HepG2 (cell line): Measurements from ENCODE around the gene OPRL1. TPM values are rescaled to one million over a fixed set of nuclear protein-coding genes. Genes with fewer than 3 reads are reported as not detected.
A peak's percentile ranks its signal among the peaks of the same experiment; 100 is the strongest.

Source experiments
- AGO1 ChIP-seq: fragments of 200-400 bp; formaldehyde crosslinking; IDR thresholded peaks from 2 replicates; pipeline ENCODE4 v1.6.1; 2017; ENCODE audit warnings: mild to moderate bottlenecking, low read depth, low read length, moderate library complexity; ENCODE audit not compliant: poor library complexity, severe bottlenecking
- CHCHD3 ChIP-seq: sonication (generic); formaldehyde crosslinking; IDR thresholded peaks from 2 replicates; pipeline ENCODE4 v1.8.0; 2022; ENCODE audit warnings: mild to moderate bottlenecking, missing genetic modification reagents, moderate library complexity
- HNRNPK ChIP-seq: fragments of 200-400 bp; formaldehyde crosslinking; IDR thresholded peaks from 2 replicates; pipeline ENCODE4 v1.6.1; 2018; ENCODE audit warnings: low read length, low read depth, moderate library complexity, mild to moderate bottlenecking; ENCODE audit not compliant: poor library complexity, severe bottlenecking
- IKZF1 ChIP-seq: fragments of 450-650 bp; IDR thresholded peaks from 2 replicates; pipeline ENCODE4 v1.7.1; 2016
- KDM6A ChIP-seq: IDR thresholded peaks from 2 replicates; pipeline ENCODE4 v1.6.1; 2016; ENCODE audit warnings: low read depth
- MEIS1 ChIP-seq: sonication (generic); formaldehyde crosslinking; IDR thresholded peaks from 2 replicates; pipeline ENCODE4 v1.9.0; 2021; ENCODE audit warnings: mild to moderate bottlenecking, missing genetic modification reagents, moderate library complexity, borderline replicate concordance
- MTA1 ChIP-seq: sonication (generic); formaldehyde crosslinking; IDR thresholded peaks from 2 replicates; pipeline ENCODE4 v1.4.0; 2020; ENCODE audit warnings: missing genetic modification reagents, mild to moderate bottlenecking, borderline replicate concordance
- NR0B2 ChIP-seq: sonication (generic); formaldehyde crosslinking; IDR thresholded peaks from 2 replicates; pipeline ENCODE4 v1.4.0; 2020; ENCODE audit warnings: mild to moderate bottlenecking, missing genetic modification reagents
- SMC3 ChIP-seq: IDR thresholded peaks from 2 replicates; pipeline ENCODE4 v1.6.1; 2011; ENCODE audit warnings: low read length, improper control_type of control experiment
- ZMYM4 ChIP-seq: sonication (generic); formaldehyde crosslinking; IDR thresholded peaks from 2 replicates; pipeline ENCODE4 v1.8.1; 2023; ENCODE audit warnings: mild to moderate bottlenecking, missing genetic modification reagents
- ZNF34 ChIP-seq: sonication (generic); formaldehyde crosslinking; IDR thresholded peaks from 2 replicates; pipeline ENCODE4 v1.4.0; 2020; ENCODE audit warnings: mild to moderate bottlenecking, missing genetic modification reagents, borderline replicate concordance
- ZNF510 ChIP-seq: sonication (generic); formaldehyde crosslinking; IDR thresholded peaks from 2 replicates; pipeline ENCODE4 v1.4.0; 2020; ENCODE audit warnings: low read depth, mild to moderate bottlenecking, missing genetic modification reagents
- ZSCAN20 ChIP-seq: sonication (generic); formaldehyde crosslinking; IDR thresholded peaks from 2 replicates; pipeline ENCODE4 v1.4.0; 2020; ENCODE audit warnings: missing genetic modification reagents, mild to moderate bottlenecking, borderline replicate concordance
- polyA plus RNA-seq, 8 experiments: library from polyadenylated mRNA; depleted of rRNA in 3 of 8; stranded (reverse) in 7 of 8; unstranded in 1 of 8; fragments of >200 nt; fragmentation: Illumina TruSeq in 4 of 8; extraction: Trizol in 4 of 8; gene quantifications; 2 replicates each; pipeline versions ENCODE4 v1.2.1 to v1.2.3, GENCODE V29; 2011 to 2016; ENCODE audit warnings: low read depth in 4 of 8, missing spikeins in 1 of 8, mixed read lengths in 1 of 8; ENCODE audit not compliant: insufficient read depth in 1 of 8
- total RNA-seq, 5 experiments: library from RNA; depleted of rRNA; stranded (reverse); fragments of >200 nt; fragmentation: Illumina TruSeq; extraction: Trizol; gene quantifications; 2 replicates each; pipeline ENCODE4 v1.2.3, GENCODE V29; 2016; ENCODE audit warnings: low read depth in 1 of 5
- TF ChIP-seq, protein P1 (sequence below): sonication (generic); formaldehyde crosslinking; IDR thresholded peaks from 2 replicates; pipeline ENCODE4 v1.4.0; 2020; ENCODE audit warnings: missing genetic modification reagents
- TF ChIP-seq, protein P2 (sequence below): sonication (generic); formaldehyde crosslinking; IDR thresholded peaks from 2 replicates; pipeline ENCODE4 v1.5.1; 2020; ENCODE audit warnings: missing genetic modification reagents, mild to moderate bottlenecking, borderline replicate concordance
- TF ChIP-seq, protein P3 (sequence below): sonication (generic); formaldehyde crosslinking; IDR thresholded peaks from 2 replicates; pipeline ENCODE4 v1.4.0; 2020; ENCODE audit warnings: missing genetic modification reagents, mild to moderate bottlenecking, borderline replicate concordance
- TF ChIP-seq, protein P4 (sequence below): sonication (generic); formaldehyde crosslinking; IDR thresholded peaks from 2 replicates; pipeline ENCODE4 v1.5.0; 2020; ENCODE audit warnings: missing genetic modification reagents

OPRL1 gene
- total and polyA plus RNA-seq, 2 of the 13 experiments (the other 11 are each of a cell fraction or from before 2014, with no cell fraction given), result 0.35 to 0.71 TPM

DNA sequence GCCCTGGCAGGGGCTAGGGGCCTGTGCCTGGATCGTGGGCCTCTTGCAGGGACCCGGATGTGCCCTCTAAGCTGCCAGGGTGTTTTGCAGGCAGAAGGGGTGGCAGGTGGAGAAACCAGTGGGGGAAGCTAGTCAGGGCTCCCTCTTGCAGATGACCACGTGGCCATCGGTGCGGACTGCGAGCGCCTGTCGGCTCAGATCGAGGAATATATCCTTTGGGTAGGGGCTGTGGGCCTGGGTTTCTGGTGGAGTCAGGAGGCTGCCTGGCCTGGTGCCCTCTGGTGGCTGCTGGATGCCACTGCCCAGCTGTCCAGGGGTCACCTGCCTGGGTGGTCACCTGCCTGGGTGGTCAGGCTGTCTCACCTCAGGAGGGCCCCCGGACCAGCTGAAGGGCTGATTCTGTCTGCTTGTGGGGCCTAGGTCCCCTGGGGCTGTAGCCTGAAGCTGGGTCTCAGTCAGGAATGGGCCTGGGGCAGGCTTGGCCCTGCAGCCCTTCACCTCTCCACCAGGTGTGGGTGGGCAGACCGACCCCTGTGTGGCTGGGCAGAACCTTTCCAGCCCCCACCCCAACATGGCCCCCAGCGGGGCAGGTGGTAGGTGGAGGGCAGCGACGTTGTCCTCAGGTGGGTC lies 10.2 kb upstream of the OPRL1 start (continued):
- no peak for TF ChIP-seq ZSCAN20 (CRISPR knock-in tag)
- no peak for TF ChIP-seq CHCHD3
- no peak for TF ChIP-seq IKZF1
- TF ChIP-seq, protein P1, sequence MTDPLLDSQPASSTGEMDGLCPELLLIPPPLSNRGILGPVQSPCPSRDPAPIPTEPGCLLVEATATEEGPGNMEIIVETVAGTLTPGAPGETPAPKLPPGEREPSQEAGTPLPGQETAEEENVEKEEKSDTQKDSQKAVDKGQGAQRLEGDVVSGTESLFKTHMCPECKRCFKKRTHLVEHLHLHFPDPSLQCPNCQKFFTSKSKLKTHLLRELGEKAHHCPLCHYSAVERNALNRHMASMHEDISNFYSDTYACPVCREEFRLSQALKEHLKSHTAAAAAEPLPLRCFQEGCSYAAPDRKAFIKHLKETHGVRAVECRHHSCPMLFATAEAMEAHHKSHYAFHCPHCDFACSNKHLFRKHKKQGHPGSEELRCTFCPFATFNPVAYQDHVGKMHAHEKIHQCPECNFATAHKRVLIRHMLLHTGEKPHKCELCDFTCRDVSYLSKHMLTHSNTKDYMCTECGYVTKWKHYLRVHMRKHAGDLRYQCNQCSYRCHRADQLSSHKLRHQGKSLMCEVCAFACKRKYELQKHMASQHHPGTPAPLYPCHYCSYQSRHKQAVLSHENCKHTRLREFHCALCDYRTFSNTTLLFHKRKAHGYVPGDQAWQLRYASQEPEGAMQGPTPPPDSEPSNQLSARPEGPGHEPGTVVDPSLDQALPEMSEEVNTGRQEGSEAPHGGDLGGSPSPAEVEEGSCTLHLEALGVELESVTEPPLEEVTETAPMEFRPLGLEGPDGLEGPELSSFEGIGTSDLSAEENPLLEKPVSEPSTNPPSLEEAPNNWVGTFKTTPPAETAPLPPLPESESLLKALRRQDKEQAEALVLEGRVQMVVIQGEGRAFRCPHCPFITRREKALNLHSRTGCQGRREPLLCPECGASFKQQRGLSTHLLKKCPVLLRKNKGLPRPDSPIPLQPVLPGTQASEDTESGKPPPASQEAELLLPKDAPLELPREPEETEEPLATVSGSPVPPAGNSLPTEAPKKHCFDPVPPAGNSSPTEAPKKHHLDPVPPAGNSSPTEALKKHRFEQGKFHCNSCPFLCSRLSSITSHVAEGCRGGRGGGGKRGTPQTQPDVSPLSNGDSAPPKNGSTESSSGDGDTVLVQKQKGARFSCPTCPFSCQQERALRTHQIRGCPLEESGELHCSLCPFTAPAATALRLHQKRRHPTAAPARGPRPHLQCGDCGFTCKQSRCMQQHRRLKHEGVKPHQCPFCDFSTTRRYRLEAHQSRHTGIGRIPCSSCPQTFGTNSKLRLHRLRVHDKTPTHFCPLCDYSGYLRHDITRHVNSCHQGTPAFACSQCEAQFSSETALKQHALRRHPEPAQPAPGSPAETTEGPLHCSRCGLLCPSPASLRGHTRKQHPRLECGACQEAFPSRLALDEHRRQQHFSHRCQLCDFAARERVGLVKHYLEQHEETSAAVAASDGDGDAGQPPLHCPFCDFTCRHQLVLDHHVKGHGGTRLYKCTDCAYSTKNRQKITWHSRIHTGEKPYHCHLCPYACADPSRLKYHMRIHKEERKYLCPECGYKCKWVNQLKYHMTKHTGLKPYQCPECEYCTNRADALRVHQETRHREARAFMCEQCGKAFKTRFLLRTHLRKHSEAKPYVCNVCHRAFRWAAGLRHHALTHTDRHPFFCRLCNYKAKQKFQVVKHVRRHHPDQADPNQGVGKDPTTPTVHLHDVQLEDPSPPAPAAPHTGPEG (CRISPR knock-in tag), result no peak
- TF ChIP-seq SMC3, result peak; percentile 45; the same call in 1 of the 2 replicates
- TF ChIP-seq ZNF510 (CRISPR knock-in tag), result no peak
- no peak for TF ChIP-seq HNRNPK
- TF ChIP-seq MEIS1 (CRISPR knock-in tag), result peak; percentile 45; the same call in 1 of the 2 replicates
- TF ChIP-seq, protein P2, sequence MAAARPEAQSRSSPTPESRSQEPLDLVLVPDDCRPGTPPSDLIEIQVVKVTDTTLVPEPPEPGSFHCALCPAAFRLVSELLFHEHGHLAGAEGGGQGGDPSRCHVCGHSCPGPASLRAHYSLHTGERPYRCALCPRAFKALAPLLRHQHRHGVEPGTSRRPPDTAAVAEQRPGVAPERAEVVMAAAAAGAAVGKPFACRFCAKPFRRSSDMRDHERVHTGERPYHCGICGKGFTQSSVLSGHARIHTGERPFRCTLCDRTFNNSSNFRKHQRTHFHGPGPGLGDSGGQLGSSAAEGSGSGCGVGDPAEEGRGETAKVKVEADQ, result no peak
- TF ChIP-seq KDM6A (CRISPR knock-in tag), result no peak
- no peak for TF ChIP-seq ZMYM4
- TF ChIP-seq, protein P3, sequence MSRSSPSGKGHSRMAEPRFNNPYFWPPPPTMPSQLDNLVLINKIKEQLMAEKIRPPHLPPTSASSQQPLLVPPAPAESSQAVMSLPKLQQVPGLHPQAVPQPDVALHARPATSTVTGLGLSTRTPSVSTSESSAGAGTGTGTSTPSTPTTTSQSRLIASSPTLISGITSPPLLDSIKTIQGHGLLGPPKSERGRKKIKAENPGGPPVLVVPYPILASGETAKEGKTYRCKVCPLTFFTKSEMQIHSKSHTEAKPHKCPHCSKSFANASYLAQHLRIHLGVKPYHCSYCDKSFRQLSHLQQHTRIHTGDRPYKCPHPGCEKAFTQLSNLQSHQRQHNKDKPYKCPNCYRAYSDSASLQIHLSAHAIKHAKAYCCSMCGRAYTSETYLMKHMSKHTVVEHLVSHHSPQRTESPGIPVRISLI, result no peak
- TF ChIP-seq, protein P4, sequence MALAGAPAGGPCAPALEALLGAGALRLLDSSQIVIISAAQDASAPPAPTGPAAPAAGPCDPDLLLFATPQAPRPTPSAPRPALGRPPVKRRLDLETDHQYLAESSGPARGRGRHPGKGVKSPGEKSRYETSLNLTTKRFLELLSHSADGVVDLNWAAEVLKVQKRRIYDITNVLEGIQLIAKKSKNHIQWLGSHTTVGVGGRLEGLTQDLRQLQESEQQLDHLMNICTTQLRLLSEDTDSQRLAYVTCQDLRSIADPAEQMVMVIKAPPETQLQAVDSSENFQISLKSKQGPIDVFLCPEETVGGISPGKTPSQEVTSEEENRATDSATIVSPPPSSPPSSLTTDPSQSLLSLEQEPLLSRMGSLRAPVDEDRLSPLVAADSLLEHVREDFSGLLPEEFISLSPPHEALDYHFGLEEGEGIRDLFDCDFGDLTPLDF (CRISPR knock-in tag), result no peak
- TF ChIP-seq MTA1, result 0 out of 2 replicates have a peak, but pooled peaks have one; percentile 71
- peak; percentile 65 for TF ChIP-seq AGO1
- no peak for TF ChIP-seq ZNF34 (CRISPR knock-in tag)
- peak; percentile 51; the same call in 1 of the 2 replicates for TF ChIP-seq NR0B2 (CRISPR knock-in tag)
